ENCODE measurements around the gene CORO1C. TPM values are rescaled to one million over a fixed set of nuclear protein-coding genes. Genes with fewer than 3 reads are reported as not detected.

CORO1C gene
- total and polyA plus RNA-seq, 4 donors = 23.2 to 58.6 (median 41.9) TPM

GRCh38 chr12:108668542-108668941 is 62.8 kb downstream of the CORO1C start:
- TF ChIP-seq ATF3 (IDR thresholded peaks at IDR 0.05) = no peak
- no peak for TF ChIP-seq NR2F2 (IDR thresholded peaks at IDR 0.05)
- no peak for TF ChIP-seq SP1 (IDR thresholded peaks at IDR 0.05)
- no peak overlapping the region for H3K4me3 ChIP-seq (ENCODE audit: low read depth in 1 of 3, low read length in 3 of 3)
- 95% methylated on average over 1 of the region's 1 CpG for WGBS
- no peaks in the 10 kb centered on the region for H3K36me3 ChIP-seq (ENCODE audit: control insufficient read depth in 4 of 4, insufficient read depth in 3 of 4, low read depth in 1 of 4, low read length in 3 of 4)
- no peak overlapping the region for H3K9ac ChIP-seq (ENCODE audit: low read depth in 1 of 2, low read length in 2 of 2)
- DNase-seq (ENCODE audit: low spot score) = no peak
- H3K27ac ChIP-seq (ENCODE audit: low read depth in 1 of 2, low read length in 2 of 2) = no peak overlapping the region
- H3K4me1 ChIP-seq (ENCODE audit: control insufficient read depth in 4 of 4, insufficient read depth in 4 of 4, low read length in 3 of 4) = peaks cover 3 to 29% (median 22%) of the 10 kb centered on the region in 4 donors
- H3K27me3 ChIP-seq (ENCODE audit: control insufficient read depth in 4 of 4, insufficient read depth in 4 of 4, low read length in 3 of 4) = no peaks in the 10 kb centered on the region
- H3K9me3 ChIP-seq (ENCODE audit: control insufficient read depth in 4 of 4, low read length in 3 of 4) = no peaks in the 10 kb centered on the region

- no peak for DNase-seq (ENCODE audit: low spot score)
- TF ChIP-seq FOXA1 (IDR thresholded peaks at IDR 0.05) (no peak), ATF3 (IDR thresholded peaks at IDR 0.05) (no peak), NR2F2 (IDR thresholded peaks at IDR 0.05) (no peak), RXRA (IDR thresholded peaks at IDR 0.05) (no peak)
- TF ChIP-seq, protein P1, sequence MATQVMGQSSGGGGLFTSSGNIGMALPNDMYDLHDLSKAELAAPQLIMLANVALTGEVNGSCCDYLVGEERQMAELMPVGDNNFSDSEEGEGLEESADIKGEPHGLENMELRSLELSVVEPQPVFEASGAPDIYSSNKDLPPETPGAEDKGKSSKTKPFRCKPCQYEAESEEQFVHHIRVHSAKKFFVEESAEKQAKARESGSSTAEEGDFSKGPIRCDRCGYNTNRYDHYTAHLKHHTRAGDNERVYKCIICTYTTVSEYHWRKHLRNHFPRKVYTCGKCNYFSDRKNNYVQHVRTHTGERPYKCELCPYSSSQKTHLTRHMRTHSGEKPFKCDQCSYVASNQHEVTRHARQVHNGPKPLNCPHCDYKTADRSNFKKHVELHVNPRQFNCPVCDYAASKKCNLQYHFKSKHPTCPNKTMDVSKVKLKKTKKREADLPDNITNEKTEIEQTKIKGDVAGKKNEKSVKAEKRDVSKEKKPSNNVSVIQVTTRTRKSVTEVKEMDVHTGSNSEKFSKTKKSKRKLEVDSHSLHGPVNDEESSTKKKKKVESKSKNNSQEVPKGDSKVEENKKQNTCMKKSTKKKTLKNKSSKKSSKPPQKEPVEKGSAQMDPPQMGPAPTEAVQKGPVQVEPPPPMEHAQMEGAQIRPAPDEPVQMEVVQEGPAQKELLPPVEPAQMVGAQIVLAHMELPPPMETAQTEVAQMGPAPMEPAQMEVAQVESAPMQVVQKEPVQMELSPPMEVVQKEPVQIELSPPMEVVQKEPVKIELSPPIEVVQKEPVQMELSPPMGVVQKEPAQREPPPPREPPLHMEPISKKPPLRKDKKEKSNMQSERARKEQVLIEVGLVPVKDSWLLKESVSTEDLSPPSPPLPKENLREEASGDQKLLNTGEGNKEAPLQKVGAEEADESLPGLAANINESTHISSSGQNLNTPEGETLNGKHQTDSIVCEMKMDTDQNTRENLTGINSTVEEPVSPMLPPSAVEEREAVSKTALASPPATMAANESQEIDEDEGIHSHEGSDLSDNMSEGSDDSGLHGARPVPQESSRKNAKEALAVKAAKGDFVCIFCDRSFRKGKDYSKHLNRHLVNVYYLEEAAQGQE (IDR thresholded peaks at IDR 0.05) = no peak
- H3K9me3 ChIP-seq (ENCODE audit: control insufficient read depth in 4 of 4, low read length in 3 of 4) = no peaks in the 10 kb centered on the region
- H3K4me1 ChIP-seq (ENCODE audit: control insufficient read depth in 4 of 4, insufficient read depth in 4 of 4, low read length in 3 of 4) = peaks cover 3 to 29% (median 22%) of the 10 kb centered on the region in 4 donors
- H3K9ac ChIP-seq (ENCODE audit: low read depth in 1 of 2, low read length in 2 of 2) = no peak overlapping the region
- no peak overlapping the region for H3K4me3 ChIP-seq (ENCODE audit: low read depth in 1 of 3, low read length in 3 of 3)
- H3K36me3 ChIP-seq (ENCODE audit: control insufficient read depth in 4 of 4, insufficient read depth in 3 of 4, low read depth in 1 of 4, low read length in 3 of 4) = no peaks in the 10 kb centered on the region
- 88% methylated on average over 8 of the region's 8 CpGs for WGBS
- H3K27me3 ChIP-seq (ENCODE audit: control insufficient read depth in 4 of 4, insufficient read depth in 4 of 4, low read length in 3 of 4) = no peaks in the 10 kb centered on the region
- no peak overlapping the region for H3K27ac ChIP-seq (ENCODE audit: low read depth in 1 of 2, low read length in 2 of 2)
These were observed 63.3 kb downstream of the CORO1C start for GRCh38 chr12:108668063-108668462.

GRCh38 chr12:108667349-108667748 is 64.0 kb downstream of the CORO1C start:
- no peak for DNase-seq (ENCODE audit: low spot score)
- Histone ChIP-seq H3K9me3 (ENCODE audit: control insufficient read depth in 4 of 4, low read length in 3 of 4) (no peaks in the 10 kb centered on the region), H3K4me3 (ENCODE audit: low read depth in 1 of 3, low read length in 3 of 3) (no peak overlapping the region), H3K27ac (ENCODE audit: low read depth in 1 of 2, low read length in 2 of 2) (peak overlapping the region in 1 of 2 donors; percentile 88), H3K4me1 (ENCODE audit: control insufficient read depth in 4 of 4, insufficient read depth in 4 of 4, low read length in 3 of 4) (peaks cover 3 to 29% (median 22%) of the 10 kb centered on the region in 4 donors), H3K36me3 (ENCODE audit: control insufficient read depth in 4 of 4, insufficient read depth in 3 of 4, low read depth in 1 of 4, low read length in 3 of 4) (no peaks in the 10 kb centered on the region), H3K27me3 (ENCODE audit: control insufficient read depth in 4 of 4, insufficient read depth in 4 of 4, low read length in 3 of 4) (no peaks in the 10 kb centered on the region), H3K9ac (ENCODE audit: low read depth in 1 of 2, low read length in 2 of 2) (no peak overlapping the region)
- 81% methylated on average over 2 of the region's 2 CpGs for WGBS
- TF ChIP-seq FOXA2 (IDR thresholded peaks at IDR 0.05) (no peak), RXRA (IDR thresholded peaks at IDR 0.05) (no peak), JUND (IDR thresholded peaks at IDR 0.05) (no peak), CTCF (IDR thresholded peaks at IDR 0.05; ENCODE audit: low read depth, low read length, missing input control) (no peak), RAD21 (IDR thresholded peaks at IDR 0.05) (no peak), NR2F2 (IDR thresholded peaks at IDR 0.05) (no peak), ATF3 (IDR thresholded peaks at IDR 0.05) (no peak), SP1 (IDR thresholded peaks at IDR 0.05) (no peak), TAF1 (conservative IDR thresholded peaks at IDR 0.05) (no peak), ZBTB33 (IDR thresholded peaks at IDR 0.05) (no peak), GABPA (IDR thresholded peaks at IDR 0.05 in 1 of 2, conservative IDR thresholded peaks at IDR 0.05 in 1 of 2) (no peak), HNF4A (conservative IDR thresholded peaks at IDR 0.05) (no peak)
- TF ChIP-seq, protein P1 (IDR thresholded peaks at IDR 0.05) = no peak
- TF ChIP-seq, protein P2, sequence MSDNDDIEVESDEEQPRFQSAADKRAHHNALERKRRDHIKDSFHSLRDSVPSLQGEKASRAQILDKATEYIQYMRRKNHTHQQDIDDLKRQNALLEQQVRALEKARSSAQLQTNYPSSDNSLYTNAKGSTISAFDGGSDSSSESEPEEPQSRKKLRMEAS (IDR thresholded peaks at IDR 0.05) = no peak

Data from liver (tissue), 9 donors.